Endothelial cell of umbilical vein (primary cell): Measurements from ENCODE around the gene EDEM1.
"Not testable (repeated sequence)": the region's sequence is repeated elsewhere in the genome, so short reads cannot be mapped to it uniquely, and the experiment has no call there.

Experiments used
- EZH2 ChIP-seq: IDR thresholded peaks from 2 replicates; pipeline ENCODE4 v1.6.1; 2012; ENCODE audit warnings: borderline replicate concordance, low read depth, mild to moderate bottlenecking, moderate library complexity, low read length, inconsistent platforms; ENCODE audit not compliant: severe bottlenecking
- JUN ChIP-seq: IDR thresholded peaks from 2 replicates; pipeline ENCODE4 v1.6.1; 2011; ENCODE audit warnings: borderline replicate concordance, low read depth; ENCODE audit not compliant: insufficient read length, insufficient read depth
- POLR2A ChIP-seq: IDR thresholded peaks from 2 replicates; pipeline ENCODE4 v1.6.1; 2012; ENCODE audit warnings: low read depth, mild to moderate bottlenecking, control low read depth, low read length
- POLR2AphosphoS5 ChIP-seq: IDR thresholded peaks from 2 replicates; pipeline ENCODE4 v1.6.1; 2012; ENCODE audit warnings: low read depth, mild to moderate bottlenecking, control low read depth, low read length, moderate library complexity; ENCODE audit not compliant: insufficient read depth
- TF ChIP-seq, protein P1 (sequence below), 2 donors: IDR thresholded peaks; 1 replicate in 1 of 2; 2 replicates in 1 of 2; pipeline ENCODE4 v1.5.1; 2011; ENCODE audit warnings: low read length in 2 of 2, mild to moderate bottlenecking in 2 of 2, moderate library complexity in 2 of 2, control low read depth in 1 of 2, inconsistent platforms in 1 of 2, low read depth in 1 of 2; ENCODE audit not compliant: insufficient read depth in 1 of 2; ENCODE audit errors: extremely low read depth in 1 of 2

DNA sequence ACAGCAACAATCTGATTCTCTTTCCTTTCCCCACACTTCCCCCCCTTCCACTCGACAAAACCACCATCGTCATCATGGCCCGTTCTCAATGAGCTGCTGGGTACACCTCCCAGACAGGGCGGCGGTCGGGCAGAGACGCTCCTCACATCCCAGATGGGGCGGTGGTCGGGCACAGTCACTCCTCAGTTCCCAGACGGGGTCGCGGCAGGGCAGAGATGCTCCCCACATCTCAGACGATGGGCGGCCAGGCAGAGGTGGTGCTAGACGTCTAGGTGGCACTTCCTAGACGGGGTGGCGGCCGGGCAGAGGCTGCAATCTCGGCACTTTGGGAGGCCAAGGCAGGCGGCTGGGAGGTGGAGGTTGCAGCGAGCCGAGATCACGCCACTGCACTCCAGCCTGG is 55.3 kb downstream of the EDEM1 start:
- TF ChIP-seq POLR2A, EZH2, JUN, POLR2AphosphoS5: not testable (repeated sequence)
- TF ChIP-seq, protein P1, sequence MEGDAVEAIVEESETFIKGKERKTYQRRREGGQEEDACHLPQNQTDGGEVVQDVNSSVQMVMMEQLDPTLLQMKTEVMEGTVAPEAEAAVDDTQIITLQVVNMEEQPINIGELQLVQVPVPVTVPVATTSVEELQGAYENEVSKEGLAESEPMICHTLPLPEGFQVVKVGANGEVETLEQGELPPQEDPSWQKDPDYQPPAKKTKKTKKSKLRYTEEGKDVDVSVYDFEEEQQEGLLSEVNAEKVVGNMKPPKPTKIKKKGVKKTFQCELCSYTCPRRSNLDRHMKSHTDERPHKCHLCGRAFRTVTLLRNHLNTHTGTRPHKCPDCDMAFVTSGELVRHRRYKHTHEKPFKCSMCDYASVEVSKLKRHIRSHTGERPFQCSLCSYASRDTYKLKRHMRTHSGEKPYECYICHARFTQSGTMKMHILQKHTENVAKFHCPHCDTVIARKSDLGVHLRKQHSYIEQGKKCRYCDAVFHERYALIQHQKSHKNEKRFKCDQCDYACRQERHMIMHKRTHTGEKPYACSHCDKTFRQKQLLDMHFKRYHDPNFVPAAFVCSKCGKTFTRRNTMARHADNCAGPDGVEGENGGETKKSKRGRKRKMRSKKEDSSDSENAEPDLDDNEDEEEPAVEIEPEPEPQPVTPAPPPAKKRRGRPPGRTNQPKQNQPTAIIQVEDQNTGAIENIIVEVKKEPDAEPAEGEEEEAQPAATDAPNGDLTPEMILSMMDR (IDR thresholded peaks at IDR 0.05; ENCODE audit: extremely low read depth in 1 of 2, insufficient read depth in 1 of 2, low read depth in 1 of 2, low read length in 2 of 2), result not testable (repeated sequence)
